Stimulated activated CD8-positive, alpha-beta memory T cell treated with anti-CD3 and anti-CD28 coated beads, Interleukin-2, amount 100 ng/mL, for 1 hour (primary cell): ENCODE measurements around the gene CAPN15.

ENCODE experiments used
- DNase-seq, 2 donors: peaks; one replicate each; pipeline ENCODE4 v3.0.0-alpha.2; 2020; ENCODE audit warnings: low read depth in 2 of 2

Gene CAPN15

GRCh38 chr16:544517-544916 is 17.0 kb downstream of the CAPN15 start:
- DNase-seq, result no peak

DNA sequence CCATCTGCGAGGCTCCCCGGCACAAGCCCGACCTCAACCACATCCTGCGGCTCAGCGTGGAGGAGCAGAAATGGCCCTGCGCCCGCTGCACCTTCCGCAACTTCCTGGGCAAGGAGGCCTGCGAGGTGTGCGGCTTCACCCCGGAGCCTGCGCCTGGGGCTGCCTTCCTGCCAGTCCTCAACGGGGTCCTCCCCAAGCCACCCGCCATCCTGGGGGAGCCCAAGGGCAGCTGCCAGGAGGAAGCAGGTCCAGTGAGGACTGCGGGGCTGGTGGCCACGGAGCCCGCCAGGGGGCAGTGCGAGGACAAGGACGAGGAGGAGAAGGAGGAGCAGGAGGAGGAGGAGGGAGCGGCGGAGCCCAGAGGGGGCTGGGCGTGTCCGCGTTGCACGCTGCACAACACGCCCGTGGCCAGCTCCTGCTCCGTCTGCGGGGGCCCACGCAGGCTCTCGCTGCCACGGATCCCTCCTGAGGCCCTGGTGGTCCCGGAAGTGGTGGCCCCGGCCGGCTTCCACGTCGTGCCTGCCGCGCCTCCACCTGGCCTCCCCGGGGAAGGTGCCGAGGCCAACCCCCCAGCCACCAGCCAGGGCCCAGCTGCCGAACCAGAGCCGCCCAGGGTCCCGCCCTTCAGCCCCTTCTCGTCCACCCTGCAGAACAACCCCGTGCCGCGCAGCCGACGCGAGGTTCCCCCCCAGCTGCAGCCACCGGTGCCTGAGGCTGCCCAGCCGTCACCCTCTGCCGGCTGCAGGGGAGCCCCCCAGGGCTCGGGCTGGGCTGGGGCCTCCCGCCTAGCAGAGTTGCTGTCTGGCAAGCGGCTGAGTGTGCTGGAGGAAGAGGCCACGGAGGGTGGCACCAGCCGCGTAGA is 19.6 kb downstream of the CAPN15 start:
- peak in 1 of 2 donors; percentile 38 for DNase-seq

GRCh38 chr16:548586-548985 is 21.1 kb downstream of the CAPN15 start:
- no peak for DNase-seq

GRCh38 chr16:549544-550263 is 22.2 kb downstream of the CAPN15 start:
- no peak for DNase-seq

- no peak for DNase-seq
These were observed 23.7 kb downstream of the CAPN15 start for GRCh38 chr16:551210-551609.

- DNase-seq, result no peak
These were observed 24.7 kb downstream of the CAPN15 start for GRCh38 chr16:552171-552570.

- no peak for DNase-seq
These were observed 26.2 kb downstream of the CAPN15 start for GRCh38 chr16:553601-554296.

GRCh38 chr16:554297-554621 is 26.7 kb downstream of the CAPN15 start:
- no peak for DNase-seq

DNA sequence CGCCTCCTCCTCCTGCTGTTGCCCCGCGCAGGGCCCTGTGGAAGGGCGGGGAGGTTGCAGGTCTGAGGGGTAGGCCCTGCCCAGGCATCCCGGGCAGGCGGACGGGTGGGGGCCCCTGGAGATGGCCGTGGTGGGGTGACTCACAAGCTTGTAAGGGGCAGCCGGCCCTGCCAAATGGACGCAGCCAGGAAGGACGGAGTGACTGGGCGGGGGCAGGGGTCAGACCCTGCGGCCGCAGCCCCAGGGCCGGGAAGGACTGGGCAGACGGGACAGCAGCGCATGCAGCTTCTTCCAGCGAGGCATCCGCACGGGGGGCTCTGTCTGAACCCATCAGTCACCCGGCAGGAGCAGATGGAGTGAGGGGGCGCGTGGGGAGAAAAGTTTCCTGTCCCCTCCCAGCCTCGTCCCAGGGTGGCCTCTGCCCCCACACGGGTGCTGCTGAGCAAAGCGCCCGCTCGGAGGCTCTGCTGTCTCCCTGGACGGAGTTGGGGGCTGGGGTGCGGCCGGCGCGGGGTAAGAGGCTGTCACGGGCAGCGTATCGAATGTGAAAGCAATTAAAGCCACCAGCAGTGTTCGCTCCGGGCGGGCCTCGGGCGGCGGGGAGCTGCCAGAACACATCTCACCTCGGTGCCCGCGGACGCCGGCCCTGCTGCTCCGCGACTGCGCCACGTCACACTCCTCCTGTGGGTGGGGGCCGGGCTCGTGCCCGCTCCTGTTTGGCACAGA is 27.3 kb downstream of the CAPN15 start:
- DNase-seq, result no peak

- DNase-seq, result no peak
These were observed 28.3 kb downstream of the CAPN15 start for GRCh38 chr16:555528-556473.

DNA sequence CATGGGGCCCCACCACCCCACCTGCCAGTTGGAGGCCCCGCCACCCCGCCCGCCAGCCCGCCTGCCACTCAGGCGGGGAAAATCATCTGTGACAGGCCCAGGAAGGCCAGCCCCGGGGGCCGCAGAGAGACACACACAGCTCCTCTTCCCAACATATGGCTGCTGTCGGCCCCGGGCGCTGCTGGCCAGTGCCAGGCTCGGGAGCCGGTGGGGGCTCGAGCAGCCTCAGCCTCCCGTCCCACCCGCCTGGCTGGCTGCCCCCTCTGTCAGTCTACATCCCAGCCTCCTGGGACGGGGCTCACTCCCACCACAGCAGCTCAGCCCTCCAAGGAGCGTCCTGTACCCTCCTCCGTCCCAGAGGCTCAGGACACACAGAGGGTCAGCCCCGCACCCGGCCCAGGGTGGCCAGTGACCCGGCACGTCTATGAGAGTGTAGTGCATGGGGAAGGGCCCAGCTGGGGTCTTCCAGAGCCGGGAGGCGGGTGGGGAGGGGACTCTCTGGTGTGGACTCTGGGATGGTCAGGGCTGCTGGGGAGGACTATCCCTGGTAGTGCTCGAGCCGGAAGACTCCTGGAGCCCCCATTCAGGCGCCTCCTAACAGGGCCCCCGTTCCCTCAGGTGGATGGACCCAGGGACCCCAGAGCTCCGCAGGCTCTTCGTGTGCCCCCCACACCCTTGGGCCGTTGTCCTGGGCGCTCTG is 29.1 kb downstream of the CAPN15 start:
- no peak for DNase-seq

GRCh38 chr16:557463-558297 is 30.2 kb downstream of the CAPN15 start:
- no peak for DNase-seq

GRCh38 chr16:558298-559020 is 30.9 kb downstream of the CAPN15 start:
- DNase-seq, result no peak

GRCh38 chr16:559021-559380 is 31.5 kb downstream of the CAPN15 start:
- no peak for DNase-seq

- DNase-seq, result no peak
These were observed 32.1 kb downstream of the CAPN15 start for GRCh38 chr16:559411-560203.

GRCh38 chr16:560204-560700 is 32.7 kb downstream of the CAPN15 start, which contains the start of gene PRR35:
PRR35 (plus strand) TSS chr16:560394; CDS start chr16:563295, 2,901 bp downstream.
- DNase-seq, result no peak

GRCh38 chr16:560701-561412 is 33.3 kb downstream of the CAPN15 start:
- DNase-seq, result no peak
